Testis (tissue), 3 donors: ENCODE measurements around the gene NOXO1. TPM values are rescaled to one million over a fixed set of nuclear protein-coding genes. Genes with fewer than 3 reads are reported as not detected.

Experiments used
- DNase-seq: peaks from one replicate; pipeline ENCODE4 v3.0.0-alpha.2; 2019
- H3K27ac ChIP-seq, 2 donors: fragments of 200-600 bp; sonication (generic); one replicate each; pipeline ENCODE4 v1.5.1; 2019
- H3K27me3 ChIP-seq: fragments of 200-600 bp; sonication (generic); one replicate; pipeline ENCODE4 v1.5.1; 2019
- H3K36me3 ChIP-seq: fragments of 200-600 bp; sonication (generic); one replicate; pipeline ENCODE4 v1.5.1; 2017; ENCODE audit warnings: low read depth; ENCODE audit errors: missing control alignments
- H3K4me1 ChIP-seq: fragments of 200-600 bp; sonication (generic); one replicate; pipeline ENCODE4 v1.5.1; 2019
- H3K4me3 ChIP-seq, 2 donors: fragments of 200-600 bp; sonication (generic); one replicate each; pipeline ENCODE4 v1.5.1; 2017 to 2019
- H3K9me3 ChIP-seq: fragments of 200-600 bp; sonication (generic); one replicate; pipeline ENCODE4 v1.5.1; 2017
- POLR2A ChIP-seq: fragments of 450-650 bp; IDR thresholded peaks from one replicate; pipeline ENCODE4 v1.6.1; 2017; ENCODE audit warnings: antibody characterized with exemption, mild to moderate bottlenecking, moderate library complexity
- WGBS, 2 donors: methylation state at CpG; one replicate each; pipeline ENCODE4 v1.1.5; 2018; 5-methylcytosine and 5-hydroxymethylcytosine counted together
- intact Hi-C: fragments of 100-400 bp; cut with DNase I; formaldehyde crosslinking; loops from one replicate; pipeline ENCODE4 v1.15.1; 2023; ENCODE audit warnings: low total_unique reads
- polyA plus RNA-seq: library from polyadenylated mRNA; stranded (reverse); fragments of 350-450 nt; fragmentation: Illumina TruSeq; extraction: RNeasy Lipid Tissue Mini Kit (QIAGEN cat#74804); gene quantifications from one replicate; pipeline ENCODE4 v1.2.3, GENCODE V29; 2014; ENCODE audit warnings: low read depth, low replicate concordance; ENCODE audit not compliant: insufficient read depth
- total RNA-seq, 2 donors: library from RNA; depleted of rRNA; stranded (reverse); fragments of >200 nt; gene quantifications; one replicate each; pipeline ENCODE4 v1.2.3, GENCODE V29; 2016
- TF ChIP-seq, protein P1 (sequence below), 3 experiments: fragments of 450-650 bp in 2 of 3; fragments of 200-600 bp in 1 of 3; sonication (generic) in 1 of 3; IDR thresholded peaks; one replicate each; pipeline ENCODE4 v1.5.1; 2016 to 2019; ENCODE audit warnings: antibody characterized with exemption in 3 of 3, mild to moderate bottlenecking in 2 of 3, moderate library complexity in 1 of 3

The NOXO1 gene
- total and polyA plus RNA-seq, 3 donors from 2014 or later = 3.7 to 7.6 (median 4.8) TPM

DNA sequence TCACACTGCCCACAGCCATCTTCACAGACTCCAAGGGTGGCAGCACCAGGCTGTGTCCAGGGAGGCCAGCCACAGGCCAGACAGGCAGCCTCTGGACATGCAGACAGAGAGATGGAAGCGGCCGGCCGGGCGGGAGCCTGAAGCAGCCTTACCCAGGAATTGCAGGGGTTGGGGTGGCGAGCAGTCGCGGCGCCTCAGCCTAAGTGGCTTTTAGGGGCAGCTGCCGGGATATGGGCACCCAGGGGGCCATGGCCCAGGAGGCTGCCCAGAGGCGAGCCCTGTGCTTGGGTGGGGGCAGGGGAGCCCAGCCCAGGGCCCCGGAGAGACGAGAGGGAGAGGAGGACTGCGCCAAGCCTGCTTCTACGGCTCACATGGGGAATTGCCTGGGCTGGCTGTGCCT lies 44.0 kb upstream of the NOXO1 start:
- no peak overlapping the region for H3K27ac ChIP-seq
- H3K9me3 ChIP-seq = no peaks in the 10 kb centered on the region
- peaks cover 26% of the 10 kb centered on the region for H3K4me1 ChIP-seq
- DNase-seq = no peak
- no peaks in the 10 kb centered on the region for H3K27me3 ChIP-seq
- no peaks in the 10 kb centered on the region for H3K36me3 ChIP-seq
- no peak overlapping the region for H3K4me3 ChIP-seq
- TF ChIP-seq, protein P1, sequence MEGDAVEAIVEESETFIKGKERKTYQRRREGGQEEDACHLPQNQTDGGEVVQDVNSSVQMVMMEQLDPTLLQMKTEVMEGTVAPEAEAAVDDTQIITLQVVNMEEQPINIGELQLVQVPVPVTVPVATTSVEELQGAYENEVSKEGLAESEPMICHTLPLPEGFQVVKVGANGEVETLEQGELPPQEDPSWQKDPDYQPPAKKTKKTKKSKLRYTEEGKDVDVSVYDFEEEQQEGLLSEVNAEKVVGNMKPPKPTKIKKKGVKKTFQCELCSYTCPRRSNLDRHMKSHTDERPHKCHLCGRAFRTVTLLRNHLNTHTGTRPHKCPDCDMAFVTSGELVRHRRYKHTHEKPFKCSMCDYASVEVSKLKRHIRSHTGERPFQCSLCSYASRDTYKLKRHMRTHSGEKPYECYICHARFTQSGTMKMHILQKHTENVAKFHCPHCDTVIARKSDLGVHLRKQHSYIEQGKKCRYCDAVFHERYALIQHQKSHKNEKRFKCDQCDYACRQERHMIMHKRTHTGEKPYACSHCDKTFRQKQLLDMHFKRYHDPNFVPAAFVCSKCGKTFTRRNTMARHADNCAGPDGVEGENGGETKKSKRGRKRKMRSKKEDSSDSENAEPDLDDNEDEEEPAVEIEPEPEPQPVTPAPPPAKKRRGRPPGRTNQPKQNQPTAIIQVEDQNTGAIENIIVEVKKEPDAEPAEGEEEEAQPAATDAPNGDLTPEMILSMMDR (IDR thresholded peaks at IDR 0.05) = no peak
- TF ChIP-seq POLR2A = no peak
- intact Hi-C loops = loop anchor here (5.0 to 10.0 kb wide), 2 partner anchors 60 to 117 kb away; no protein-coding TSS in a partner anchor
- 91 to 94% methylated on average over 9 to 14 of the region's 14 CpGs for WGBS, 2 donors

DNA sequence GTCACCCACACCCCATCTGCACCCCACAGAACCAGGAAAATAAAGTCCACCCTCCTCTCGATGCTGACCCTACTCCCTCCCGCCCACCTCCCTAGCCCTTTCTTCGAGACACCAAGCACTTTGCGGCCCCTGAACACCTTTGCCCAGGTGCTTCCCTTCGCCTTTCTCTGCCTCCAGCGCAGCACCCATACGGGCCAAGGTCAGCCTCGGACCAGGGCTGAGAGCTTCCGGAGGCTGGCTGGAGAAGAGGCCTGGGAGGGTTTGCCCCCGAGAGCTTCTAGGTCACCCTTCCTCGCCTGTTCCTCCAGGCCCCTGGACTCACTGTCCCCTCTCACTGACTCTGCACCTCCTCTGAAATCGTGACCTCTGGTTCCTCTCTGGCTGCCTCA lies 42.8 kb upstream of the NOXO1 start:
- intact Hi-C loops = loop anchor here (10.0 kb wide), 1 partner anchor 61 kb away; no protein-coding TSS in a partner anchor
- TF ChIP-seq, protein P1 (IDR thresholded peaks at IDR 0.05) = no peak
- no peak for TF ChIP-seq POLR2A
- DNase-seq = no peak
- H3K27me3 ChIP-seq = no peaks in the 10 kb centered on the region
- H3K36me3 ChIP-seq = no peaks in the 10 kb centered on the region
- H3K9me3 ChIP-seq = no peaks in the 10 kb centered on the region
- H3K4me1 ChIP-seq = peaks cover 26% of the 10 kb centered on the region
- WGBS, 2 donors = 50 to 84% methylated on average over 12 of the region's 12 CpGs
- peak overlapping the region in 1 of 2 donors; percentile 73 for H3K27ac ChIP-seq
- no peak overlapping the region for H3K4me3 ChIP-seq

DNA sequence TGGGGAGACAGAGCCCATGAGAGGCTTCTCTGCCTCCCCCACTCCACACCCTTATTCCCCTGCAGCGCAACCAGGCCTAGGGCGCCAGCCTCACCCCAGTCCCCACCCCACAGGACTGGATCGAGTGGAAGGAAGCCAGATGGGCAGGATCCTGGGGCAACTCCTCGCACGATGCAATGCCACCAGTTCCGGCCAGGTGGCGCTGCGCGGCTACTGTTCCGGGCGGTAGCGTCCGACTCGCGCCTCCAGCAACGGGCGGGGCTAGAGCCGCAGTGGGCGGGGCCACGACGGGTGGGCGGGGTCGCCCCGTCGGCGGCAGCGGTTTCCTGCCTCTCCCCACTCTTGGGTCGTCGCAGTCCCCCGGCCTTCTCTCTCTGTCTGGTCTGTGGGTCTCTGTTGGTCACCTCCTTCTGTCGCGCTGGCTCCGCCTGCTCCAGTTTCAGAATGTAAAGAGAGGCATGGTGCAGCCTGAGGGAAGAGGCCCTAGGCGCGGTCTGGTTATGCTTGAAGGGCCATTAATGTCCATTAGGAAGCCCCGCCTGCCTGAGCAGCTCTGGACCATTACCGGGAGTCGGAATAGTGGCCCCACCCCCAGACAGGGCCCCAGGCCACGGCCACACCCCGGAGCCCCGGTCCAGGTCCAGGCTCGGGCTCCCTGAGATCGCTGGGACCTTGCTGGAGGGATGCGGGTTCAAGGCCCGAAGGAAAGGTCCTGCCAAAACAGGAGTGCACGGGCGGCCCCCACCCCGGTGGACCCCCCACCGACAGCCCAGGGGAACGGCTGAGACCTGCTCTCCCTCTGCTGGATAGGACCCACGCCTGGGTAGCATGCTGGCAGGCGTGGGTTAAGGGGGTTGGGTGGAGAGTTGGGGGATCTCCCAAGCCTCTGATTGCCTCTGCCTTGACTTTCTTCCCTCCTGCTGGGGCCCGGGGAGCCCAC lies 42.1 kb upstream of the NOXO1 start:
- WGBS, 2 donors = 17 to 33% methylated on average over 6 to 25 of the region's 53 CpGs
- Histone ChIP-seq H3K27ac (peak overlapping the region in 1 of 2 donors; percentile 73), H3K36me3 (no peaks in the 10 kb centered on the region), H3K4me3 (peak overlapping the region; percentile 7 to 37), H3K27me3 (no peaks in the 10 kb centered on the region), H3K4me1 (peaks cover 26% of the 10 kb centered on the region), H3K9me3 (no peaks in the 10 kb centered on the region)
- DNase-seq = peak; percentile 95
- no peak for TF ChIP-seq POLR2A
- TF ChIP-seq, protein P1 (IDR thresholded peaks at IDR 0.05) = peak; percentile 95 to 99 (median 97)
- intact Hi-C loops = loop anchor here (10.0 kb wide), 1 partner anchor 61 kb away; no protein-coding TSS in a partner anchor

DNA sequence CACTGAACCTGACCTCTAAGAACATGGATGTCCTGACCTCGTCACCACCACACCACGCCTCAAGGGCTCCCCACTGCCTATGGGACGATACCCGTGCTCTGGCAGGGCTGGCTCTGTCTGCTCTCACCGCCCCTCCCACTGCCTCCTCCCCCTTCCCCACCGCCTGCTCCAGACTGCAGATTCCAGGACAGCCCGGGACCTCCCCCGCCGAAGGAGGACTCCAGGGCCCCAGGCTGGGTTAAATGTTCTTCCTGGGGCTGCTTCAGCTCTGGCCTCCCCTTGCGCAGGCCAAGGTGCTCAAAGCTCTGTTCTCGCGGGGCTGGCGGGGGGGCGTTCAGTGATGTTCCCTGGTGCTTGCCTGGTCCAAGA lies 41.4 kb upstream of the NOXO1 start:
- peaks cover 26% of the 10 kb centered on the region for H3K4me1 ChIP-seq
- H3K27ac ChIP-seq = no peak overlapping the region
- DNase-seq = peak; percentile 61
- H3K36me3 ChIP-seq = no peaks in the 10 kb centered on the region
- WGBS, 2 donors = 1 to 2% methylated on average over 5 to 14 of the region's 14 CpGs
- no peaks in the 10 kb centered on the region for H3K27me3 ChIP-seq
- no peaks in the 10 kb centered on the region for H3K9me3 ChIP-seq
- H3K4me3 ChIP-seq = peak overlapping the region in 1 of 2 donors; percentile 37
- intact Hi-C loops = loop anchor here (10.0 kb wide), 1 partner anchor 62 kb away; no protein-coding TSS in a partner anchor
- no peak for TF ChIP-seq POLR2A
- TF ChIP-seq, protein P1 (IDR thresholded peaks at IDR 0.05) = no peak
